K562 (cell line): ENCODE data around the gene NTN3. TPM values are rescaled to one million over a fixed set of nuclear protein-coding genes. Genes with fewer than 3 reads are reported as not detected.

Source experiments
- ATAC-seq: fragments of 200-7000 bp; cut with Tn5 transposase; 3 replicates; pipeline ENCODE4 v1.9.1; 2020; ENCODE audit warnings: moderate library complexity
- BruUV-seq: library from RNA; stranded (reverse); fragments of 400-500 nt; replicated peaks from 2 replicates; lab custom pipeline; 2021; lab: Mats Ljungman, UMichigan
- CTCF ChIA-PET: fragments of 300-600 bp; formaldehyde crosslinking; extraction: SDS; loops from one replicate; lab custom pipeline; 2021; ENCODE audit warnings: low intra/inter-chr PET ratio; lab: Yijun Ruan, JAX
- POLR2A ChIA-PET: fragments of 300-600, 350-650 bp; sonication (Branson Sonifier 250); formaldehyde crosslinking; extraction: SDS; loops from one replicate; lab custom pipeline; 2021; ENCODE audit warnings: antibody characterized with exemption, inconsistent platforms; lab: Yijun Ruan, JAX
- DNase-seq, 4 experiments: peaks; one replicate each; pipeline versions ENCODE4 v3.0.0 to v3.0.0-alpha.2; 2011 to 2018; ENCODE audit warnings: low spot score in 3 of 4, mixed read lengths in 3 of 4; ENCODE audit errors: extremely low read depth in 1 of 4
- FAIRE-seq: peaks from 2 replicates; lab custom pipeline; 2011; peaks lifted over from hg19 to GRCh38; lab: Jason Lieb, UNC
- H2AFZ ChIP-seq: 2 replicates; pipeline ENCODE4 v1.6.0; 2011; ENCODE audit warnings: low read depth, low read length, control low read depth, inconsistent platforms
- H3K27ac ChIP-seq: fragments of 200-600 bp; 3 replicates; pipeline ENCODE4 v1.8.0; 2011; ENCODE audit warnings: low read depth, mild to moderate bottlenecking, control low read depth, inconsistent platforms, low read length, moderate library complexity, mixed read lengths; ENCODE audit errors: extremely low read depth
- H3K27me3 ChIP-seq, 2 experiments: fragments of 300-600 bp in 1 of 2; 2 replicates in 1 of 2; 3 replicates in 1 of 2; pipeline versions ENCODE4 v1.6.0 to v1.8.0; 2011; ENCODE audit warnings: inconsistent platforms in 2 of 2, low read length in 2 of 2, mild to moderate bottlenecking in 1 of 2, mixed read lengths in 1 of 2, moderate library complexity in 1 of 2; ENCODE audit not compliant: control insufficient read depth in 2 of 2, insufficient read depth in 2 of 2
- H3K36me3 ChIP-seq: fragments of 300-600 bp; 3 replicates; pipeline ENCODE4 v1.8.0; 2011; ENCODE audit warnings: mild to moderate bottlenecking, low read length, inconsistent platforms; ENCODE audit not compliant: control insufficient read depth, insufficient read depth
- H3K4me1 ChIP-seq, 2 experiments: fragments of 200-600 bp in 1 of 2; replicated peaks in 1 of 2; 2 replicates in 1 of 2; 3 replicates in 1 of 2; pipeline versions ENCODE4 v1.5.1 to v1.8.0; 2011; ENCODE audit warnings: inconsistent platforms in 2 of 2, low read length in 2 of 2, mild to moderate bottlenecking in 1 of 2, mixed read lengths in 1 of 2, moderate library complexity in 1 of 2; ENCODE audit not compliant: control insufficient read depth in 2 of 2, insufficient read depth in 2 of 2
- H3K4me2 ChIP-seq: 2 replicates; pipeline ENCODE4 v1.6.1; 2011; ENCODE audit warnings: low read length, control low read depth, inconsistent platforms, mixed read lengths; ENCODE audit not compliant: insufficient read depth
- H3K4me3 ChIP-seq: fragments of 200-600 bp; sonication (generic), shearing (Covaris generic); 2 replicates; pipeline ENCODE4 v1.5.1; 2016; ENCODE audit warnings: control low read depth, inconsistent platforms
- H3K79me2 ChIP-seq: fragments of 200-600 bp; 3 replicates; pipeline ENCODE4 v1.8.0; 2011; ENCODE audit warnings: low read length, inconsistent platforms; ENCODE audit not compliant: control insufficient read depth, insufficient read depth
- H3K9ac ChIP-seq, 2 experiments: 2 replicates each; pipeline versions ENCODE4 v1.6.0 to v1.6.1; 2011; ENCODE audit warnings: low read depth in 2 of 2, low read length in 2 of 2, control low read depth in 1 of 2, inconsistent platforms in 1 of 2, mild to moderate bottlenecking in 1 of 2, mixed read lengths in 1 of 2; ENCODE audit not compliant: insufficient read depth in 1 of 2
- H3K9me1 ChIP-seq: one replicate; pipeline ENCODE4 v1.6.0; 2011; ENCODE audit warnings: inconsistent platforms, mild to moderate bottlenecking, low read length, moderate library complexity; ENCODE audit not compliant: control insufficient read depth, insufficient read depth
- H3K9me3 ChIP-seq: replicated peaks from 2 replicates; pipeline ENCODE4 v1.5.1; 2011; ENCODE audit warnings: low read depth, low read length, inconsistent platforms; ENCODE audit not compliant: control insufficient read depth, insufficient read depth
- H4K20me1 ChIP-seq: replicated peaks from 2 replicates; pipeline ENCODE4 v1.6.1; 2011; ENCODE audit warnings: low read length, inconsistent platforms, mixed read lengths; ENCODE audit not compliant: control insufficient read depth, insufficient read depth
- HDGF ChIP-seq: fragments of 450-650 bp; IDR thresholded peaks from 2 replicates; pipeline ENCODE4 v1.6.1; 2016
- HLTF ChIP-seq: fragments of 450-650 bp; IDR thresholded peaks from 2 replicates; pipeline ENCODE4 v1.6.1; 2016
- HOXB6 ChIP-seq: fragments of 250-450 bp; sonication (Bioruptor Pico); IDR thresholded peaks from 2 replicates; pipeline ENCODE4 v1.5.1; 2022; ENCODE audit warnings: mild to moderate bottlenecking, borderline replicate concordance
- KAT7 ChIP-seq: sonication (generic); formaldehyde crosslinking; IDR thresholded peaks from 2 replicates; pipeline ENCODE4 v1.8.0; 2022; ENCODE audit warnings: missing genetic modification reagents, mild to moderate bottlenecking, borderline replicate concordance
- SIN3A ChIP-seq, 2 experiments: fragments of 150-350 bp in 1 of 2; IDR thresholded peaks; 2 replicates each; pipeline ENCODE4 v1.6.1; 2011 to 2016; ENCODE audit warnings: borderline replicate concordance in 2 of 2, low read depth in 2 of 2, low read length in 2 of 2, mild to moderate bottlenecking in 2 of 2, moderate library complexity in 2 of 2; ENCODE audit not compliant: control insufficient read depth in 1 of 2
- SIRT6 ChIP-seq: IDR thresholded peaks from one replicate; pipeline ENCODE4 v1.6.1; 2012; ENCODE audit warnings: low read depth, mild to moderate bottlenecking, control low read depth, inconsistent platforms, low read length, moderate library complexity
- ZFX ChIP-seq: sonication (generic); formaldehyde crosslinking; IDR thresholded peaks from 2 replicates; pipeline ENCODE4 v1.8.0; 2022; ENCODE audit warnings: mild to moderate bottlenecking, missing genetic modification reagents, moderate library complexity
- WGBS: fragments of 100-300 bp; shearing (Covaris generic); methylation state at CpG from one replicate; pipeline ENCODE4 v1.1.6; 2016; ENCODE audit warnings: low coverage, mixed read lengths; ENCODE audit not compliant: insufficient coverage; ENCODE audit errors: missing lambda C conversion rate; 5-methylcytosine and 5-hydroxymethylcytosine counted together
- in situ Hi-C: fragments of 300-500 bp; cut with MboI; formaldehyde crosslinking; loops from 4 replicates; pipeline ENCODE4 v1.15.0; 2018; ENCODE audit warnings: inconsistent platforms, mixed read lengths
- intact Hi-C: fragments of 100-400 bp; cut with micrococcal nuclease; formaldehyde crosslinking; loops from 2 replicates; pipeline ENCODE4 v1.14.2; 2022
- polyA plus RNA-seq, 8 experiments: library from polyadenylated mRNA; depleted of rRNA in 4 of 8; stranded (reverse) in 5 of 8; unstranded in 3 of 8; fragments of >200 nt; fragmentation: Nextera tagmentation in 2 of 8; fragmentation: Illumina TruSeq in 1 of 8; extraction: Ambion mirVana in 2 of 8; extraction: Trizol in 1 of 8; gene quantifications; 2 replicates each; pipeline versions ENCODE4 v1.2.1 to v1.2.3, GENCODE V29; 2011 to 2014; ENCODE audit warnings: inconsistent platforms in 1 of 8, missing spikeins in 1 of 8
- total RNA-seq, 7 experiments: library from RNA; depleted of rRNA in 6 of 7; stranded (reverse); fragments of >200 nt in 6 of 7; fragmentation: Illumina TruSeq in 2 of 7; extraction: Trizol in 2 of 7; gene quantifications; 2 replicates each; pipeline versions ENCODE4 v1.2.1 to v1.2.3, GENCODE V29; 2011 to 2021; ENCODE audit warnings: low replicate concordance in 1 of 7
- TF ChIP-seq, protein P1 (sequence below): fragments of 250-450 bp; sonication (Bioruptor Pico); IDR thresholded peaks from 2 replicates; pipeline ENCODE4 v1.4.0; 2020; ENCODE audit warnings: mild to moderate bottlenecking, moderate library complexity
- TF ChIP-seq, protein P2 (sequence below): sonication (generic); formaldehyde crosslinking; IDR thresholded peaks from 2 replicates; pipeline ENCODE4 v1.8.0; 2023; ENCODE audit warnings: mild to moderate bottlenecking, missing genetic modification reagents

NTN3 gene
- total and polyA plus RNA-seq, 9 of the 15 experiments (the other 6 are each of a cell fraction or from before 2014, with no cell fraction given) = not detected

DNA sequence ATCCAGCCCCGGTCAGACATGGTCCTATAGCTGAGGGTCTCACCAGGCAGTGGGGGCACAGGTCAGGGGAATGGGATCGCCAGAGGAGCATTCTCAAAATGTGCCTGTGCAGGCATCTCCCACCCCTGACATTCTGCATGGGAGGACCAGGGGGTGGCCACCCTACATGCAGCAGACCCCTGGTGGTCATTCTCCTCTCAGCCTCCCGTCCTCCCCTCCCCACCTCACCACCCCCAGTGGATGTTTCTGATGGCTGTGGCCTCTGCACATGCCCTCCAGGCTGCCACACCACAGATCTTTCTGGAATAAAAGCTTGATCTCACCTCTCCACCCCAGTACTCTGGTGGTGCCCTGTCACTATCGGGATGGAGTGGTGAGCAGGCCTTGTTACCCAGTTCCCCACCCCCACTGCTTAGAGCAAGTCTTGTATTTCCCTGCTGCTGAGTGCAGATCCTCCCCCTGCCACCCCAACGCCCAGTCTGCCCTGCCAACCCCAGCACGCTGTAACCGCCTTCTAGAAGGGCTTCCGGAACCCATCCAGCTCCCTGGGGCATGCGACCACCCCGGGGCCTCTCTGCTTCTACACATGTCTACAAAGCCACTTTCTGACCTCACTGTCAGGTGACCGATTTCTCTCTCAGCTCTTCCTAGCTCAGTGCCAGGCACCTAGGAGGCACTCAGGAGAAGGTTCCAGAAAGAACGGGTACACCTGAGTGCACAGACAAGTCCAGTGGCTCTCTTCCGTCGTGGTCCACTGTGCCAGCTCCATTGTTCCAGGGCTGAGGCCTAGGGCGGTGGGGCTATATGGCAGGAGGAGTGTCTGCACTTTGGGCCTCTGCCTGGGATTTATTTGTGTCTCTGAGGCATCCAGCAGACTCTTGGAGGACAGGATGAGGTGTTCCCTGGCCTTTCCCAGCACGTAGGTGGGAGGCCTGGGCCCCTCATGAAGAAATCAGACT is 13.1 kb downstream of the NTN3 start:
- FAIRE-seq = no peak
- in situ Hi-C loops = no loop called here
- peak; percentile 11 for ATAC-seq
- H3K9me1 ChIP-seq = no peaks in the 10 kb centered on the region
- no peak overlapping the region for H2AFZ ChIP-seq
- intact Hi-C loops = no loop called here
- no TSS peak for BruUV-seq
- POLR2A ChIA-PET = interaction anchor here (0.6 to 1.6 kb wide), 7 partner anchors 9 to 520 kb away, joined by 3 to 6 read pairs (median 3); partner anchors contain the start of genes RPS2 and TBC1D24
- no peaks in the 10 kb centered on the region for H3K9me3 ChIP-seq
- DNase-seq = no peak
- H3K79me2 ChIP-seq = peaks cover 88% of the 10 kb centered on the region
- CTCF ChIA-PET = no interaction called here
- peaks cover 5% of the 10 kb centered on the region; the same call in 1 of the 2 replicates for H4K20me1 ChIP-seq
- H3K27me3 ChIP-seq = no peaks in the 10 kb centered on the region
- WGBS = 87% methylated on average over 16 of the region's 16 CpGs
- H3K9ac ChIP-seq = peak overlapping the region; percentile 40 to 89
- H3K4me2 ChIP-seq = peak overlapping the region; percentile 70
- peaks cover 46% of the 10 kb centered on the region; the same call in 2 of the 3 replicates for H3K36me3 ChIP-seq
- H3K4me3 ChIP-seq = no peak overlapping the region
- peak overlapping the region; percentile 68 for H3K27ac ChIP-seq
- H3K4me1 ChIP-seq = peaks cover 41 to 89% of the 10 kb centered on the region in 2 experiments
- TF ChIP-seq SIN3A (IDR thresholded peaks at IDR 0.05; ENCODE audit: borderline replicate concordance in 2 of 2, control insufficient read depth in 1 of 2, low read depth in 2 of 2, low read length in 2 of 2) = no peak
- TF ChIP-seq, protein P1, sequence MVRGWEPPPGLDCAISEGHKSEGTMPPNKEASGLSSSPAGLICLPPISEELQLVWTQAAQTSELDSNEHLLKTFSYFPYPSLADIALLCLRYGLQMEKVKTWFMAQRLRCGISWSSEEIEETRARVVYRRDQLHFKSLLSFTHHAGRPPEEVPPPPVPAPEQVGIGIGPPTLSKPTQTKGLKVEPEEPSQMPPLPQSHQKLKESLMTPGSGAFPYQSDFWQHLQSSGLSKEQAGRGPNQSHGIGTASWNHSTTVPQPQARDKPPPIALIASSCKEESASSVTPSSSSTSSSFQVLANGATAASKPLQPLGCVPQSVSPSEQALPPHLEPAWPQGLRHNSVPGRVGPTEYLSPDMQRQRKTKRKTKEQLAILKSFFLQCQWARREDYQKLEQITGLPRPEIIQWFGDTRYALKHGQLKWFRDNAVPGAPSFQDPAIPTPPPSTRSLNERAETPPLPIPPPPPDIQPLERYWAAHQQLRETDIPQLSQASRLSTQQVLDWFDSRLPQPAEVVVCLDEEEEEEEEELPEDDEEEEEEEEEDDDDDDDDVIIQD = no peak
- no peak for TF ChIP-seq HLTF
- peak; percentile 36; the same call in 1 of the 2 replicates for TF ChIP-seq ZFX (CRISPR knock-in tag)
- TF ChIP-seq SIRT6 = no peak
- TF ChIP-seq HOXB6 (CRISPR knock-in tag) = no peak
- 0 out of 2 replicates have a peak, but pooled peaks have one; percentile 8 for TF ChIP-seq KAT7 (CRISPR knock-in tag)
- TF ChIP-seq, protein P2, sequence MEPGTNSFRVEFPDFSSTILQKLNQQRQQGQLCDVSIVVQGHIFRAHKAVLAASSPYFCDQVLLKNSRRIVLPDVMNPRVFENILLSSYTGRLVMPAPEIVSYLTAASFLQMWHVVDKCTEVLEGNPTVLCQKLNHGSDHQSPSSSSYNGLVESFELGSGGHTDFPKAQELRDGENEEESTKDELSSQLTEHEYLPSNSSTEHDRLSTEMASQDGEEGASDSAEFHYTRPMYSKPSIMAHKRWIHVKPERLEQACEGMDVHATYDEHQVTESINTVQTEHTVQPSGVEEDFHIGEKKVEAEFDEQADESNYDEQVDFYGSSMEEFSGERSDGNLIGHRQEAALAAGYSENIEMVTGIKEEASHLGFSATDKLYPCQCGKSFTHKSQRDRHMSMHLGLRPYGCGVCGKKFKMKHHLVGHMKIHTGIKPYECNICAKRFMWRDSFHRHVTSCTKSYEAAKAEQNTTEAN = no peak
- no peak for TF ChIP-seq HDGF
